Skeletal muscle tissue (tissue), 4 donors: ENCODE results near the gene ZNF366. TPM values are rescaled to one million over a fixed set of nuclear protein-coding genes. Genes with fewer than 3 reads are reported as not detected.
A peak's percentile ranks its signal among the peaks of the same experiment; 100 is the strongest.

Experiments
- H3K27ac ChIP-seq: one replicate; pipeline ENCODE4 v1.7.0; 2013; ENCODE audit warnings: mild to moderate bottlenecking, low read depth, low read length, inconsistent platforms
- H3K27me3 ChIP-seq, 3 donors: one replicate each; pipeline ENCODE4 v1.7.0; 2013; ENCODE audit warnings: low read length in 3 of 3; ENCODE audit not compliant: control insufficient read depth in 3 of 3, insufficient read depth in 3 of 3
- H3K36me3 ChIP-seq, 3 donors: one replicate each; pipeline ENCODE4 v1.7.0; 2013; ENCODE audit warnings: low read length in 3 of 3; ENCODE audit not compliant: control insufficient read depth in 3 of 3, insufficient read depth in 3 of 3
- H3K4me1 ChIP-seq, 3 donors: one replicate each; pipeline ENCODE4 v1.7.0; 2013; ENCODE audit warnings: low read length in 3 of 3, mild to moderate bottlenecking in 3 of 3; ENCODE audit not compliant: control insufficient read depth in 3 of 3, insufficient read depth in 3 of 3
- H3K4me3 ChIP-seq, 3 donors: one replicate each; pipeline ENCODE4 v1.7.0; 2013; ENCODE audit warnings: low read length in 3 of 3
- H3K9ac ChIP-seq, 3 donors: one replicate each; pipeline ENCODE4 v1.7.0; 2013; ENCODE audit warnings: low read length in 3 of 3, mild to moderate bottlenecking in 3 of 3, moderate library complexity in 2 of 3, low read depth in 1 of 3
- H3K9me3 ChIP-seq, 3 donors: one replicate each; pipeline ENCODE4 v1.7.0; 2013; ENCODE audit warnings: low read length in 3 of 3; ENCODE audit not compliant: control insufficient read depth in 3 of 3
- total RNA-seq: library from RNA; depleted of rRNA; stranded (reverse); fragments of >200 nt; gene quantifications from one replicate; pipeline ENCODE4 v1.2.3, GENCODE V29; 2014
- donor health status: Osteomylitis.

ZNF366 gene
- total RNA-seq, 1 donor from 2014 or later = 1.6 TPM

GRCh38 chr5:72465066-72465465 lies 42.1 kb downstream of the ZNF366 start:
- Histone ChIP-seq H3K27me3 (no peaks in the 10 kb centered on the region), H3K27ac (peak overlapping the region; percentile 77), H3K9ac (no peak overlapping the region), H3K4me3 (no peak overlapping the region), H3K9me3 (no peaks in the 10 kb centered on the region), H3K4me1 (peaks cover 20 to 36% (median 22%) of the 10 kb centered on the region in 3 donors), H3K36me3 (no peaks in the 10 kb centered on the region)

GRCh38 chr5:72464071-72464470 lies 43.1 kb downstream of the ZNF366 start:
- Histone ChIP-seq H3K4me3 (no peak overlapping the region), H3K27ac (peak overlapping the region; percentile 37), H3K9me3 (no peaks in the 10 kb centered on the region), H3K4me1 (peaks cover 25 to 41% (median 28%) of the 10 kb centered on the region in 3 donors), H3K27me3 (no peaks in the 10 kb centered on the region), H3K36me3 (no peaks in the 10 kb centered on the region), H3K9ac (peak overlapping the region in 1 of 3 donors; percentile 28)

- Histone ChIP-seq H3K9ac (peak overlapping the region in 1 of 3 donors; percentile 28), H3K36me3 (no peaks in the 10 kb centered on the region), H3K27ac (peak overlapping the region; percentile 37), H3K4me1 (peaks cover 27 to 41% (median 32%) of the 10 kb centered on the region in 3 donors), H3K4me3 (no peak overlapping the region), H3K9me3 (no peaks in the 10 kb centered on the region), H3K27me3 (no peaks in the 10 kb centered on the region)
Observed at GRCh38 chr5:72463449-72464052, 43.7 kb downstream of the ZNF366 start.

GRCh38 chr5:72460413-72460812 lies 46.8 kb downstream of the ZNF366 start:
- H3K4me1 ChIP-seq = peaks cover 23 to 40% (median 28%) of the 10 kb centered on the region in 3 donors
- no peaks in the 10 kb centered on the region for H3K36me3 ChIP-seq
- no peak overlapping the region for H3K4me3 ChIP-seq
- H3K9ac ChIP-seq = no peak overlapping the region
- no peaks in the 10 kb centered on the region for H3K9me3 ChIP-seq
- no peak overlapping the region for H3K27ac ChIP-seq
- H3K27me3 ChIP-seq = no peaks in the 10 kb centered on the region

GRCh38 chr5:72459913-72460312 lies 47.3 kb downstream of the ZNF366 start:
- peaks cover 21 to 38% (median 27%) of the 10 kb centered on the region in 3 donors for H3K4me1 ChIP-seq

GRCh38 chr5:72459089-72459661 lies 48.0 kb downstream of the ZNF366 start:
- no peak overlapping the region for H3K4me3 ChIP-seq
- H3K27ac ChIP-seq = no peak overlapping the region
- H3K9me3 ChIP-seq = no peaks in the 10 kb centered on the region
- no peaks in the 10 kb centered on the region for H3K27me3 ChIP-seq
- H3K36me3 ChIP-seq = no peaks in the 10 kb centered on the region
- peaks cover 27 to 42% (median 31%) of the 10 kb centered on the region in 3 donors for H3K4me1 ChIP-seq
- no peak overlapping the region for H3K9ac ChIP-seq

More at GRCh38 chr5:72459913-72460312, 47.3 kb downstream of the ZNF366 start:
- Histone ChIP-seq H3K9ac (no peak overlapping the region), H3K36me3 (no peaks in the 10 kb centered on the region), H3K4me3 (no peak overlapping the region), H3K27me3 (no peaks in the 10 kb centered on the region), H3K27ac (no peak overlapping the region), H3K9me3 (no peaks in the 10 kb centered on the region)

GRCh38 chr5:72458407-72458806 lies 48.8 kb downstream of the ZNF366 start:
- H3K27me3 ChIP-seq = no peaks in the 10 kb centered on the region
- H3K36me3 ChIP-seq = no peaks in the 10 kb centered on the region
- H3K27ac ChIP-seq = no peak overlapping the region
- no peaks in the 10 kb centered on the region for H3K9me3 ChIP-seq
- H3K4me3 ChIP-seq = no peak overlapping the region
- H3K9ac ChIP-seq = no peak overlapping the region
- H3K4me1 ChIP-seq = peaks cover 32 to 44% (median 37%) of the 10 kb centered on the region in 3 donors

- Histone ChIP-seq H3K27me3 (no peaks in the 10 kb centered on the region), H3K27ac (no peak overlapping the region), H3K9me3 (no peaks in the 10 kb centered on the region), H3K4me3 (no peak overlapping the region), H3K9ac (no peak overlapping the region), H3K4me1 (peaks cover 40 to 51% (median 43%) of the 10 kb centered on the region in 3 donors), H3K36me3 (no peaks in the 10 kb centered on the region)
Observed at GRCh38 chr5:72457491-72457890, 49.7 kb downstream of the ZNF366 start.

GRCh38 chr5:72456391-72457074 lies 50.7 kb downstream of the ZNF366 start:
- H3K27me3 ChIP-seq = no peaks in the 10 kb centered on the region
- H3K27ac ChIP-seq = no peak overlapping the region
- H3K4me1 ChIP-seq = peaks cover 50 to 60% (median 52%) of the 10 kb centered on the region in 3 donors
- H3K9ac ChIP-seq = no peak overlapping the region
- no peaks in the 10 kb centered on the region for H3K9me3 ChIP-seq
- H3K4me3 ChIP-seq = no peak overlapping the region
- no peaks in the 10 kb centered on the region for H3K36me3 ChIP-seq

GRCh38 chr5:72455476-72455875 lies 51.7 kb downstream of the ZNF366 start:
- Histone ChIP-seq H3K9me3 (no peaks in the 10 kb centered on the region), H3K36me3 (no peaks in the 10 kb centered on the region), H3K27ac (peak overlapping the region; percentile 95), H3K9ac (no peak overlapping the region), H3K27me3 (no peaks in the 10 kb centered on the region), H3K4me3 (no peak overlapping the region), H3K4me1 (peaks cover 61 to 71% (median 63%) of the 10 kb centered on the region in 3 donors)
